NCI-H2029 (cell line): ENCODE measurements around the gene VAMP2.
A peak's percentile ranks its signal among the peaks of the same experiment; 100 is the strongest.

Experiments used
- DNase-seq: peaks from one replicate; lab custom pipeline; 2025; lab: John Stamatoyannopoulos, UW

The VAMP2 gene

DNA sequence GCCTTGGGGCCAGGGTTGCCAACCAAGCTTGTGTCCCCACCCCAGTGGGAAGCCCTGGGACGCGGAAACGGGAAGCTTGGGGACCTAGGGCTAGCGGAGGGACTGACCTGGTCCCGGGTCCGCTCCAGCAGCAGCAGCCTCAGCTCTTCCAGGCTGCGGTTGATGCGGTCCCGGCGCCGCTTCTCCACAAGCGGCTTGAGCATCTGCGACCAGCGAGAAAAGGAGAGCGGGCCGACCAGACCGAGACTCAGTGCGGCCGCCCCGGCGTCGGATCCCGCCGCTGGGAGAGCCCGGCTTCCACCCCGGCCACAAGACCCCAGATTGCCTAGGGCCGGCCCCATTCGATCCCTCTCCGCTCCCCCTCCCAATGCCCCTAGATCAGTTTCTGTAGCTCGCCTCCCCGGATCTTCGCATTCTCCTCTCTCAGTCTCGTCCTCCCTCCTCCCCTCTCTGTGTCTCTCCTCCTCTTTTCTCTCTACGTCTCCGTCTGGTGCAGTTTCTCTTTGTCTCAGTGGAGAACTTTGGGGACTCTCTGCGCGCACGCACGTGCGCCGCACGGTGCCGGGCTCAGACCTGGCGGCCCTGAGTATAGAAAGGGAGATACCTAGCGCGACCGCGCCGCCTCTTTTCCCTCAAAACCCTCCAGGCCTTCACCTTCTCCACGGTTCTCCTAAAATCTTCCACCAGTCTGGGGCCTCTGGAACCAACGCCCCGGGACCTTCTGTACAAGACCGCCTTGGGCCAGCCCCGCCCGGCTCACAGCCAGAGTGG is 39.6 kb downstream of the VAMP2 start:
- no peak for DNase-seq

DNA sequence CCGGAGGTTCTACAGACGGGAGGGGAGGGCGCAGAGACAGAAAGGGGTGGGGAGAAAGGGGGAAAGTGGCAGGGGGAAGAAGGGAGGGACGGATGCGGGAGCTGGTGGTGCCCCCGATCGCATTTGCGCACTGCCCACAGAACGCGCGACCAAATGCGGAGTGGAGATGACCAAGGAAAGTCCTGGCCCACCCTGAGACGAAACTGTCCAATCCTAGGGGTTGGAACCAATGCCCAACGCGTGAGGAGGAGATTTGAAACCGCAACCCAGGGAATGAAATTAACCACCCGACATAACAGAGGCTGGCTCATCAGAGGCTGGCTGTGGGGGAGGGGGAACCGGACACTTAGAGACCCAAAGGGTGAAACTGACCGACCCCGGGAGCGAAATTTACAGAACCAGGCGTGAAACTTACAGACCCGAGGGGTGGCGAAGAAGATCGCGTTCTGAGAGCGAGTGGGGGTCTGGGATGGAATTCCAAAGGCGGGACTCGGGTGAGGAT is 40.3 kb downstream of the VAMP2 start:
- DNase-seq, result no peak

DNA sequence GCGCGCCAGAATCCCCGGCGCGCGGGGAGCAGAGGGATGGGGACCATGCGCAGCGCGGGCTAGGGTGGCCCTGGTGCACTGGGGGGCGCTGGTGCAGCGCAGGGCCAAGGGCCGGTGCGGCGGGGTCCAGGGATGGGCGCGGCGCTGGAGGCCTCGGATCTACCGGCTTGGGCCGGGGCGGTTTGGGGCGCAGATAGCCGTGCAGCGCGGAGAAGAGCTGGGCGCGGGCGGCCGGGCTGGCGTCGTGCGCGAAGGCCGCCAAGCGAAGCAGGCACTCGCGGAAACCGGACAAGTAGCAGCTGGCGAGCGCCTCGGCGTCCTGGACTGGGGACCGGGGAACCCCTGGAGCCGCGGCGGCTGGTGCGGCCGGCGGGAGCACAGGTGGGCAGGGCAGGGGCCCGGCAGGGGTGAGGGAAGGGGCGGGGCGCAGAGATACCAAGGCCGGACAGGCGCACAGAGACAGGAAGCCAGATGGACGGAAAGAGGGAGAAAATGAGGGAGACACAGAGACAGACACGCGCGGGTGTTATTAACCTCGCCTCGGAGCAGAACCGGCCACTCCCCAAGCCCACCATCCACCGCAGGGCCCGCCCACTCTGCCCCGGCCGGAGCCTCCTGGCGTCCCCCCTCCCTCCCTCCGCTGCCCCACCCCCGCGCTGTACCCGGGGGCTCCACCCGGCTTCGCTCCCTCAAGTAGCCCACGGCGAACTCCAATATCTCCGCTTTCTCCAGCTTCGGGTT is 40.9 kb downstream of the VAMP2 start:
- DNase-seq, result no peak

DNA sequence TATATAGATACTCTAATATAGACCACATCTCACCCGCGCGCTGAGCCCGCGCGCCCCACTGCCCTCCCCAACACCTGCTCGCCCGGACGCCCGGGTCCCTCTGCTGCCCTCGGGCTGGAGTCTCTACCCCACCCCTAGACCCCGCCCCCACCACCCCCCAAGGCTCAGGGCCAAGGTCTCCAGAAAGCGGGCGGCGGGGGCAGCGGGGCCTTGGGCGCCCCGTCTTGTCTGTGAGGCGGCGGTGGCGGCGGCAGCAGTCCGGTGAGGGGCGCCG is 41.4 kb downstream of the VAMP2 start:
- DNase-seq, result no peak

DNA sequence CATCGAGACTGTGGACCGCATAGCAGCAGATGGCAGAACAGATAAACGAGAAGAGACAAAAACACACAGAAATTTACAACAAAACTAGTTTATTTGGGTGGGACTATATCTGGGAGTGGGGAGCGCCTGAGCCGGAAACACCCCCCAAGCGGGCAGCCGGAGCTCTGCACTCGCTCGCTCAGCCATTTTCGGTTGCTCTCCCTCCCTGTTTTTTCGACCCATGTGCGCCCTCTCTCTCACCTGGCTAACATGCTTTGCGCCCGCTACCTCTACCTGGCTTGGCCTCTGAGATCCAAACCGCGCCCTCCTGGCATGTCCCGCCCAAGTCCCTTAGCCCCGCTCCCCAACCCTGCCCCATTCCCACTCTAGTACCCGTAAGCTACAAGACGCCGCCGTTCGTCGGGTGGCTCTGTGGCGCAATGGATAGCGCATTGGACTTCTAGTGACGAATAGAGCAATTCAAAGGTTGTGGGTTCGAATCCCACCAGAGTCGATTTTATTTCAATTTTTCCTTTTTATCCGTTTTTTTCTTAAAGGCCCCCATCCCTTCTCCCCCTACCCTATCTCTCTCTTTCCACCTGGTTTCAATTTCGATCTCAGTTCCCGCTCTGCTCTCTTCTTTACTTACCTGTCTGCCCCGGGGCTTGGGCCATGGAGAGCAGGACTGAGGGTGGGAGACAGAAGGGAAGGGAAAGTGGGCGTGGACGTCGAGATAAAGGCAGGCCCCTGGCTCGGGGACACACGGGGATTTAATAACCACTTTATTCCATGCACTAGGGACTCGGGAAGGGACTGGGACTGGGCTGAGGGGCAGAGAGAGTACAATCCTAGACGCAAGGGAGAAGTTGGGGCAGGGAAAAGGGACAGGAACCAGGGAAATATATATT is 42.0 kb downstream of the VAMP2 start:
- peak; percentile 38 for DNase-seq

DNA sequence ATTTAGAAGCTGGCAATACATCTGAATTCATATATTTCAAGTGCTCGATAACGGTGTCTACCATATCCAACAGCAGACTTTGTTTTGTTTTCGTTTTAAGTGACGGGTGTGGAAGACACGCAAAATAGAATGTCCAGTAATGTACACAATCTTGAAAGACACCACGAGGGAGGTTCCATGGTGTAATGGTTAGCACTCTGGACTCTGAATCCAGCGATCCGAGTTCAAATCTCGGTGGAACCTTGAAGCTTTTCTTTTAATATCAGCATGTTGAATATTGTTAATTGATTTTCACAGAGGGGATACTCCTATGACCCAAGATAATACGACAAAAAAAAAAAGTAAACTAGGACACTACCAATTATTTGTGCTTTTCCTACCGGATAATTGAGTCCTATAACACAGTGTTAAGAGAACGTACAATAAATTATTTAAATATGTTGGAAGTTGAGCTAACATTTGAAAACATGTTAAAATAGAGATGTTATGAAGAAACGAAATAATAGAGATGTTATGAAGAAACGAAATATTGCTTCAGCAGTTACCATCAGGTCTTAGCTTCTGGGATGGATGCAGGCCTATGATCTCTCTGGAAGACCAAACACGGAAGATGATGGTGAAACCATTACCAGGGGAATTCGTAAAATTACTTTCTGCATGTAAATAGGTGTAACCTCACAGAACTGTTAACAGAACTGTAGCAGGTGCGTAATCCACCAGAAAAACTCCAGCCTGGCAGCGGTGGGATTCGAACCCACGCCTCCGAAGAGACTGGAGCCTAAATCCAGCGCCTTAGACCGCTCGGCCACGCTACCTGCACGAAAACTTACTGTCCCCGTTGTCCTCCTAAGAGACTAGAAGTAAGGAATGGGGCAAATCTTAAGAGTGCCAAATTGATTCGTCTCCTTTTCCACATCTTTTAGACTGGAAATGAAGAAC is 42.9 kb downstream of the VAMP2 start:
- DNase-seq, result peak; percentile 73

DNA sequence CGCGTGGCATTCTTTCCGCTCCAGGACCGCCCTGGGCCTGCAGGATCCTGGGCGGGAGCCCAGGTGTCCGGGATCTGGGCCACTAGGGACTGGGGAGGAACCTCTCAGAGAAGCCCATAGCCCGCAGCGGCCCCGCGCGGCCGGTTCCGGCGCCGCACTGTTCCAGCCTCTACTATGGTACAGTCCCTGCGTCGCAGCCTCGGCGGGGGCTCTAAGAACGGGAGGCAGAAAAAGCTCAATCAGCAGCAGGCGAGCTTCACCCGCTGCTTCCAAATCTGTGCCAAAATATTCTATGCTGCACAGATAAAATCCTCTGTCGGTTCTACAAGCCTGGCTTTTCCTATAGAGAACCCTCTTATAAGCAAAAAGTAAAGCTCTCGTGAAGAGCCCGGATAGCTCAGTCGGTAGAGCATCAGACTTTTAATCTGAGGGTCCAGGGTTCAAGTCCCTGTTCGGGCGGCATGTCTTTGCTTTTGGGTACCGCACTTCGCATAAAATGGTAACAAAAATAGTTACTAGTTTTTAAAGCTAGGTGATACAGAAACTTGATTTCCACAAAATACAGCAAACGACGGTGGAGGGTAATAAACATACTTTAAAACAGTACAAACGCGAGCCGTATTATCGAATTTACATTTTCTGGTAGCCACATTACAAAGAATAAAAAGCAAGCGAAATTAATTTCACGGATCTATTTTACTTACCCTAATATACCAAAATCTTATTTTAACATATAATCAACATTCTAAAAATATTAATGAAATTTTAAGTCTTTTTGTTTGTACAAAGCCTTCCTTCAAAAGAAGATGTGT is 43.8 kb downstream of the VAMP2 start:
- peak; percentile 58 for DNase-seq

DNA sequence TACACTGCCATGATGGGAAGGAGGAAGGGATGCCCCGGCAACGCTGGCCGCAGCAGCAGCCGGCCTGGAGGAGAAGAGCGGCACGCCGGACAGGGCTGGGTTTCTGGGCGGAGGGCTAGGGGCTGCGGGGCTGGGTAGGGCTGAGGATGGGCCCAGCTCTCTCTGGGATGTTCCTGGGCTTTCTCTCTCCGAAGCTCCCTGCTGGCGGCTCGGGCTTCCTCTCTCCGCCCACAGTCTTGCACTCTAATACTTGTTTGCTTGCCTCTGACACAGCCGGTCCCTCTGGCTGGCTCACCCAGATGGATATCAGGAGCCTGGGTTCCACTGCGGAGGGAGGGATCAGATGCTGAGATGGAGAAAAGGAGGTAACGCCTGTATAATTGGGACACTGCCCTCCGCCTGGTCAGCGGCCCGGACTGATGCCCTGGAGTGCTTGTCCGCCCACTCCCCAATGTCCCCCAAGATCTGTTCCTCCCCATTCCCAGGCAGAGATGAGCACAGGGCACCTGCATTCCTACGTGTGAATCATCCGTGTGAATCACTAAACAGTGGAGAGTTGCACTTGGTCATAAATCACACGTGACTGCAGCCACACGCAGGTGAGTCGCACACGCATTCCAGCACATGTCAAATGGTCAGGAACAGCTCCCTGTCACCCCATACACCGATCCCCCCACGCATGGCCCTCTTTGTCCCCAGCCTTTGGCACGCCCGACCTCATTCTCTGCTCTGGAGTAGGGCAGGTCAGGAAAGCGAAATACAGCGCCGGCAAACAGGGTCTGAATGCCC is 44.6 kb downstream of the VAMP2 start, which contains the start of gene ALOXE3:
ALOXE3 (minus strand) TSS at position 535 of the 789 bp plus-strand sequence; CDS start at position 11, 524 bp downstream.
- DNase-seq, result no peak

DNA sequence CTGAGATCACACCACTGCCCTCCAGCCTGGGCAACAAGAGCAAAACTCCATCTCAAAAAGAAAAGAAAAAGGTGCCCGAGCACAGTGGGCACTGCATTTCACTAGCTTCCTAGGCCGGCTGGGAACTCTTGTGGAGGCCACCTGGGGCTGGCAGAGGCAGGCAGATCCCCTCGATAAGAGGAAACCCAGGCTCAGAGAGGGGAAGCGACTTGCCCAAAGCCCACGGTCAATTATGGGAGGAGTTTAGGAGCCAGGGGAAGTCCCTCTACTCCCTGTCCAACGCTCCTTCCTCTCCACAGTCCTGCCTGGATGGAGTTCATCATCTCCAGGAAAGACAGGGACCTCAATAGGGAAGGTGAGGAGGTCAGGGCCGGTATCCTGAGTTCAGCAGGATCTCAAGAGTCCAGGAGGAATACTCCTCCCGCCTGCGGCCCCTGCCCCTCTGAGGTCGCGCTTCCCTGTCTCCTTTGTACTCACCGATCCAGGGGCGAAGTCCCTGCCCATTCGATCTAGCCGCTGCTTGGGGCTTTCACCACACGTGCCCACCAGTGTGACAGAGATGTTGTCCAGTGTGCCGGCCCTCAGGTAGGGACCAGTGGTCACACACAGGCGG is 45.3 kb downstream of the VAMP2 start:
- no peak for DNase-seq

DNA sequence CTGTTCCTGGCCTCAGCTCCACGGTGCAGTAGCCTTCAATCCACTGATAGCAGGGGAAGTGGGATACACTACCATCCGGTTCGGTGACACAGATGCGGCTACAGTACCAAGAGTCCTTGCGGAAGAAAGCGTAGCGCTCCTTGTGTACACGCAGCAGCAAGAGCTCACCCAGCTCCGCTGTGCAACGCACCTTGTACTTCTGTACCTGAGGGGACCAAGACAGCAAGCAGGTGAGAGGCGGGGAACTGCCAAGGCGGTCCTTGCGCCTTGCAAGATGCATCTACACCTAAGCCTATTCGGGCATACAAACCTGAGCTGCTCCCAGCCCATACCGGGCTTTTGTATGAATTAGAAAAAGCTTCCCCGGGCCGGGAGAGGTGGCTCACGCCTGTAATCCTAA is 46.0 kb downstream of the VAMP2 start:
- DNase-seq, result no peak

DNA sequence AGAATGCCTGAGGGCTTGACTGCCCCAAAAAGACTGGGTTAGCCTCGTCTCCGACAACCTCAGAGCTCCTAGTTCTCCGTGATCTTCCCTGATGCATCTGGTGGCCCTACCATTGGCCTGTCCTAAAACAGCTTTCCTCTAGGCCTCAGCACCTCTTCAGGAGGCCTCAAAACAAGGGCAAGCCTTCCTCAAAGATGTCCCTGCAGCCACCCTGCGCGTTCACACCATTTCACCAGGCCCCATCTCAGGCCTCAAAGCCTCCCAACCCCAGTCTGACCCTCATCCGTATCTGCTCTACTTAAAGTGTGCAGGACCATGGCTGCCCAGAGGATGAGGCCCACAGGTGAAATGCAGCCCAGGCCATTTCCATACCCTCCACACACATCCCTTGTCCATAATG is 51.8 kb downstream of the VAMP2 start:
- no peak for DNase-seq

DNA sequence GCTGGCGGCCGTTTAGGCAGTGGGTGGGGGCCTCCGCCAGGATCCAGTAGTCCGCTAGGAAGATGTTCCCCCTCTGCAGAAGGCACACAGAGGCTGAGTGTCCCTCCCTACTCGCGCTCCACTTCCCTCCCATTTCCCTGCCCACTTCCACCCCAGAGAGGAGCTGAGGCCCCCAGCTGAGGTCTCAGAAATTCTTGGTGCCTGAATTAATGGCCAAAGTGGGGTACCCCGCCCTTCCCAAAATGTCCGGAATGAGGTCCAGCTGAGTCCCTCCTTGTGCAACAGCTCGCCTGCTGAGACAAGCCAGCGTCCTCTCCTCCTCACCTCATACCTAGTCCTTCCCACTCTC is 52.3 kb downstream of the VAMP2 start:
- no peak for DNase-seq

DNA sequence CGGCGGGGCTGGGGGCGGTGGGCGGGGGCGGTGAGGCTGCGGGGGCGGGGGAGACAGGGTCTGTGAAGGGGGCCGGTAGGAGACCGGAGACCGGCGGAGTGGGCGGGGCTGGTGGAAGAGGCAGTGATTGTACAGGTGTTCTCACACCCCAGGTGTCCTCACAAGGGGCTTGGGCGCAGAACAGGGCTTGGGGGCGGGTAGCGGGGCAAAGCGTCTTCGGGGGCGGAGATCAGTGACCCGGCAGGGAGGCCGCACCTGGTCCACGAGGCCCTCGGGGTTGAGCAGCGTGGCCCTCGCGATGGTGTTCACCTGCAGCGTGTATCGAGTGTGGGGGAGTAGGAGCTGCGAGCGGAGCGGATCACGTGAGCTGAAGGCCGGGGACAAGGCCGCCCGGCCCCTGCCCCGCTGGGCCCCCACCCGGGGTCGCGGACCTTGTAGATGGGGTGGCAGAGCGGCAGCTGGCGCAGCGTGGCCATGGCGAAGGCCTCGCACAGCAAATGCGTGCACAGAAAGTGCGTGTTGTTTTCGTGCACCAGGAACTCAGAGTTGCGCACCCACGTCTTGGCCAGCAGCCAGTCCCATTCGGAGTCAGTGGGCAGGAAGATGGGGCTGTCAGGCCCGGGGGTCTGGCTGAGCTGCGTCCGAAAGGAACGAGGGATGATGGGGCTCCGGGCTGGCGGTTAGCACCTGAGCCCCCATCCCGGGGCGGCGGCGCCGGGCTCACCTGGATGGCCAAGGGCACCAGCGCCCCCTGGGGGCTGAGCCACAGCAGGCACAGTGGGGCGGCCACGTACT is 52.9 kb downstream of the VAMP2 start:
- DNase-seq, result peak; percentile 11
